ENCODE measurements around the gene NPB.
A peak's percentile ranks its signal among the peaks of the same experiment; 100 is the strongest.

Gene NPB

DNA sequence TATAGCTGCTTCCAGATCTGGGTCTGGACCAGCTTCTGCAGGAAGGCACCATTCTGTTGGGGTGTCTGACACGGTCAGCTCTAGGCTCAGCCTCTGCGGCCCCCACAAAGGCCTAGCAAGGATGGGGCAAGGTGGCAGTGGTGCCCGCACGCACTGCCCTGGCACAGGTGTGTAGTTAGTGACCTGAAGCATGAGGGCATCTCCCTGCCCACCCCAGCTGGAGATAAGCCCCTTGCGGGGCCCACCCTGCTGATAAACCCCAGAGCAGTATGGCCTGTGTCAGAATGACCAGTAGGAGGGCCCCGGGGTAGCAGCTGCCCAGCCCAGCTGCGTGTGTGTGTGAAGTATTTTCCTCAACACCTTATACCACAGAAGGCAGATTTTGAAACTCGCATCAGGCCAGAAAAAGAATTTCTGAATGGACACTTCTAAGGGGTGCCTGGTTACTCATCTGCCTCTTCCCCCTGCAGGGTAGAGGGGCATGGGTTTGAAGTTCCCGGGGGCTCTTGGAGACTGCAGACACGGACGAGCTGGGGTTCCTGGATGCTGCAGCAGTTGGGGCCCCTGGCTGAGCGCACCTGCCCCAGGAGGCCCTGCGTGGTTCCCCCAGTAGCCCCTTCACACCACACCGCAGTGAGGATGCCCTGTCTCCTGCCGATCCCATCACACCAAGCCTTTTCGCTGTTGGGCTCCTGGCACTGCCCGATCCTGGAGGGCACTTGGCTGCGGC, 35.4 kb upstream of the NPB start:
- Mint-ChIP-seq H3K9me3 (no peaks in the 10 kb centered on the region), H3K27me3 (no peaks in the 10 kb centered on the region), H3K27ac (peak overlapping the region; percentile 75), H3K4me1 (peaks cover 26% of the 10 kb centered on the region), H3K36me3 (peaks cover 9% of the 10 kb centered on the region), H3K4me3 (no peak overlapping the region)
- DNase-seq (ENCODE audit: low spot score in 2 of 2) (peak in 1 of 2 donors; percentile 40), ATAC-seq (ENCODE audit: low read depth) (no peak)

DNA sequence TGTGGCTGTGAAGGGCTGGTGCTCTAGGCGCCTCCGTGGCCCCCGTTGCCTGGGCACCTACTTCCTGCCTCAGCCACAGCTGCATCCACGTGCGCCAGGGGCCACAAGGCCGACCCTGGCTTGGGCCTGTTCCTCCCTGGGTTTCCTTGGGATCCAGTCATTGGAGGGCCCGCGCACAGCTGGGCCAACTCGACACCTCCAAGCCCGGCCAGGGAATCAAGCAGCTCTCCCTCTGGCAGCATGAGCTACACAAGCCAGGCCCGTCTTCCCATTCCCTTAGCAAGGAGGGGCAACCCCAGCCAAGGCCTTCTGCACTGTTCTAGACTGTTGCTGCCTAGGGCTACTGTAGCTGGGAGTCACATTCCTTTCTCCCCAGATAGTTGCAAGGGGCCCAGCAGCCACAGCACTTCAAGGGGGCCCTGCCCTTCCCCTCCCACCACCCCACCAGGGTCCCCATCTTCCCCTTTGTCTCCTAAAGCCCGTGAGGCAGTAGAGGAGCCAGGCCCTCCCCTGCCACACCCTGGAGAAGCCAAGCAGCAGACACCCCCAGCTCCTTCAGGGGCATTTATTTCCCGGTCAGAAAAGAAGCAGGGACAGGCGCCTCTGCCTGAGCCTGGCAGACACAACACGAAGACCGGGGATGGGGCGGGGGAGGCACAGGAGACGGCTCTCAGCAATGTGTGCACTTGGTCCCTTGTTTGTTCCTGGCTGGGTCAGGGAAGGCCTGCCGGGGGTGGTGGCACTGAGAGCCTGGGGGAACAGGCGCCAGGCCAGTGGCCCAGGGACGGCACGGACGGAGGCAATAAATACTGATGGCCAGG, 34.7 kb upstream of the NPB start:
- H3K9me3 Mint-ChIP-seq = no peaks in the 10 kb centered on the region
- peaks cover 28% of the 10 kb centered on the region for H3K4me1 Mint-ChIP-seq
- H3K27me3 Mint-ChIP-seq = no peaks in the 10 kb centered on the region
- peak overlapping the region; percentile 14 for H3K4me3 Mint-ChIP-seq
- DNase-seq (ENCODE audit: low spot score in 2 of 2) = peak in 1 of 2 donors; percentile 19
- ATAC-seq (ENCODE audit: low read depth) = no peak
- peaks cover 9% of the 10 kb centered on the region for H3K36me3 Mint-ChIP-seq
- H3K27ac Mint-ChIP-seq = peak overlapping the region; percentile 75

DNA sequence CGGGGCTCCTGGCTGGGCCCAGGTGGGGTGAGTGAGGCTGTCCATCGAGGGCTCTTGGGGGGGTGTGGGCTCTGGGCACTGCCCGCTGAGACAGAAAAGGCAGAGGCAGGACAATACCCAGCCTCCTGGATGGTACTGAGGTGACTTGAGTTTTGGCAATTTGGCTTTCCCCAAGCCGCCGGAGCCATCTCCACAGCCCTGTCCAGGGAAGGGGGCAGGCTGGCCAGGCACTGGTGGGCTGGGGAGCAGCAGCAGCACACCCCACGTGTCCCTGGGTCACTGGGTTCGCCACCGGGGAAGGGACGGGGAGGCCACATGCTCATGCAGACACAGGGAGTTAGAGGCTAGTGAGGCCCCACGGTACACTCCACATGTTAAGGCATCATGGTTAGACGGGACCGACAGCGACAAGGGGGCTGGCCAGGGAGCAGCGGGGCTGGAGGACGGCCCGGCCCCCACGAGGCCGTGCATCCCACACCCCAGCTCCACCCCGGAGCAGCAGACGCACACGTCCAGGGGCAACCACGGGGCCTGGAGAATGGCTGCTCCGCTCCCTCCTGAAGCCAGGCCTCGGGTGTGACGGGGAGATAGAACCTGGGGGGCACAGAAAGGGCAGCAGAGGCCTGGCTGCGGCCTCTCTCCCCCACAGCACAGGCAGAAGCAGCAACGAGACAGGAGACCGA, 33.9 kb upstream of the NPB start:
- Mint-ChIP-seq H3K4me1 (peaks cover 29% of the 10 kb centered on the region), H3K27ac (peak overlapping the region; percentile 75), H3K36me3 (peaks cover 7% of the 10 kb centered on the region), H3K4me3 (peak overlapping the region; percentile 43), H3K9me3 (no peaks in the 10 kb centered on the region), H3K27me3 (no peaks in the 10 kb centered on the region)
- peak; percentile 19 to 30 for DNase-seq (ENCODE audit: low spot score in 2 of 2)
- ATAC-seq (ENCODE audit: low read depth) = no peak

DNA sequence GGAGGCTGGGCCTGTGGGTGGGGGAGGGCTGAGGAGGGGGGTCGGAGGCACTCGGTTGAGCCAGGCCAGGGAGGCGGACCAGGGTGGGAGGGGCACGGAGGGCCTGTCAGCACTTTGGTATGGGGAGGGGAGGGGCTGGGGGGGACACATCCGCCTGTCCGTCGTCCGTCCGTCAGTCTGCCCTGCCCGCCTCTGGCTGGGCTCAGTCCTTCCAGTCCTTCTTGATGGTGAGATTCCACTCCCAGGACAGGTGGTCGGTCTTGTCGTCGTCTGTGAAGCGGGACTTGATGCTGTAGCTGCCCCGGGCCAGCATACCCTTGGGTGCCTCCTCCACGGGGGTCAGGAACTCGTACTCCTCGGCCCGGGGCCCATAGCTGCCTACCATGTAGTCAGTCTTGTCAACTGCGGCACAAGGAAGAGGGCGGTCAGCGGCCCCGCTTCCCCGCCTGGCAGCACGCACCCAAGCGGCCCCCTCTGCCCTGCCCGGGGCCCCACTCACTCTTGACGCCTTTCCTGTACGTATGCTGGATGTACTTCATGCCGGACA, 33.3 kb upstream of the NPB start:
- H3K4me3 Mint-ChIP-seq = no peak overlapping the region
- peaks cover 7% of the 10 kb centered on the region for H3K36me3 Mint-ChIP-seq
- ATAC-seq (ENCODE audit: low read depth) (no peak), DNase-seq (ENCODE audit: low spot score in 2 of 2) (no peak)
- no peaks in the 10 kb centered on the region for H3K9me3 Mint-ChIP-seq
- no peaks in the 10 kb centered on the region for H3K27me3 Mint-ChIP-seq
- H3K4me1 Mint-ChIP-seq = peaks cover 29% of the 10 kb centered on the region
- H3K27ac Mint-ChIP-seq = peak overlapping the region; percentile 91

DNA sequence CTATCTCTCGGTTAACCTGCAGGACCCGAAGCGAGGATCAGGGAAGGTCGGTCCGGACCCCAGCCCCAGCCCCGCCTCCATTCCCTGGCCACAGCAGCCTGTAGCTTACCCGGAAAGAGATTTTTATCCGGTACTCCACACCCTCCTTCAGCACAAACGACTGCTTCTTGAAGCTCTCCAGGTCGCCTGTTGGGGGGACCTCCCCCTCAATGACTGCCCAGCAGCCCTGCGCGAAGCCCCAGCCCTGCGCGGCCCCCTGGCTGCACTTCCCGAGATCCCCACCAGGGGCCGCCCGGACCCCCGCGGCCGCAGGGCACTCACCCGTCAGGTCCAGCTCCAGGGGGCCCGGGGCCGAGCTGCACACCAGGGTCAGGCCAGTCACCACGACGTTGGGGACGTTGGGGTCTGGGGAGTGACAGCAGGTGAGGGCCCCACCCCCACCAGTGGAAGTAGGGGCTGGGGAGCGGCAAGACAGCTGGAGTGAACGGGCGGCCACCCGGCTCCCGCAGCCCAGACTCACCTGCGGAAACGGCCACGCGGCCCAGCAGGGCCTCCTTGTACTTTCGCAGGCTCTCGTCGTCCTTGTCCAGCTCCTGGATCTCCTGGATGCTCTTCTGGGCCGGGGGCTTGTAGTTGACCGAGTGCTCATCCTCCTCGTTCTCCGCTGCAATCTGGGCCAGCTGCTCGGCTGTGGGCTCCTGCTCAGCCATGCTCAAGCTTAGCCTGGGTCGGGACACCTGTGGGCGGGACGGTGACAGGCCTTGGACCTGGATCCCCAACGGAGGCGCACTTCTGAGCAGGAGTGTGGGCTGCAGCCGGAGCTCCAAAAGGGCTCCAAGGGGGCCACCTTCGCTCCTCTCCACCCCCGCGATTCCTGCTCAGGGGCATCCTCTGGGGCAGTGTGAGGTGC, 32.6 kb upstream of the NPB start:
- Mint-ChIP-seq H3K4me1 (peaks cover 29% of the 10 kb centered on the region), H3K9me3 (no peaks in the 10 kb centered on the region), H3K36me3 (peaks cover 7% of the 10 kb centered on the region), H3K27me3 (no peaks in the 10 kb centered on the region), H3K4me3 (peak overlapping the region; percentile 85), H3K27ac (peak overlapping the region; percentile 91)
- no peak for ATAC-seq (ENCODE audit: low read depth)
- DNase-seq (ENCODE audit: low spot score in 2 of 2) = peak; percentile 48 to 67

DNA sequence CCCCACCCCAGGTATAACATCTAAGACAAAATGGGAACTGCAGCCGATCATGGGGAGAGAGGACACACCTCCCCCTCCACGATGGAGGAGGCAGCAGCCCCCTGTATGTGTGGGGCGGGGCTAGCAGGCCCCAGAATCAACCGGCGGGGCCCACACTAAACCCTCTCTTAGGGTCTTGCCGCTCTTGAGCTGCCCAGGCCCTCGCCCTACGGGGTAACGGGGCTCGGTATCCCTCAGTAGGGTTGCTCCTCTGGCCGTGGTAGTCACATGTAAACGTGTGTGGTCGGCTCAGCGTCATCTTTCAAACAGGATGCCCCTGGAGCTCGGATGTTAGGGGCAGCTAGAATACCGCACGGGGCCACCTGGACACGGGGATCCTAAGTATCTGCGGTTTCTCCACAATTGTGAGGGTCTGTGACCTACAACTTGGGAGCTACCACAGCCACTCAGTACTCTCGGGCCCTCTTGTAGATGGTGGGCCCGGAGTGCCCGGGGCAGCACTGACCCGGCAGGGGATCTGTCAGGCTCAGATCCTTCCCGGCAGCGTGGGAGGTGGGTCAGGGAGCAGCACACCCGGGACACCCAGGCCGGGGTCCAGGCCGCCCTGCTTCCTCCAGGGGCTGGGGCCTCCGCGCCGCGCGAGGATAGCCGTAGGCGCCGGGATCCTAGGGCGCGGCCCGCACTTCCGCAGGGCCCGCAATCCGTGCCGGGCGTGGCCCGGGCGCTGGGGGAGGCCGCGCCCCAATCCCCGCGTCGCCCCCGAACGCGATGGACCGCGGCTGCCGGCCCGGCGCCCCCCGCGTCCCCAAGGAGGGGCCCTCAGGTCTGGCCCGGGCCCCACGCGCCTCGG, 31.7 kb upstream of the NPB start:
- ATAC-seq (ENCODE audit: low read depth) = peak; percentile 19
- peaks cover 7% of the 10 kb centered on the region for H3K36me3 Mint-ChIP-seq
- peak; percentile 34 to 51 for DNase-seq (ENCODE audit: low spot score in 2 of 2)
- H3K27ac Mint-ChIP-seq = peak overlapping the region; percentile 91
- H3K4me1 Mint-ChIP-seq = peaks cover 29% of the 10 kb centered on the region
- H3K27me3 Mint-ChIP-seq = no peaks in the 10 kb centered on the region
- H3K4me3 Mint-ChIP-seq = peak overlapping the region; percentile 85
- no peaks in the 10 kb centered on the region for H3K9me3 Mint-ChIP-seq

DNA sequence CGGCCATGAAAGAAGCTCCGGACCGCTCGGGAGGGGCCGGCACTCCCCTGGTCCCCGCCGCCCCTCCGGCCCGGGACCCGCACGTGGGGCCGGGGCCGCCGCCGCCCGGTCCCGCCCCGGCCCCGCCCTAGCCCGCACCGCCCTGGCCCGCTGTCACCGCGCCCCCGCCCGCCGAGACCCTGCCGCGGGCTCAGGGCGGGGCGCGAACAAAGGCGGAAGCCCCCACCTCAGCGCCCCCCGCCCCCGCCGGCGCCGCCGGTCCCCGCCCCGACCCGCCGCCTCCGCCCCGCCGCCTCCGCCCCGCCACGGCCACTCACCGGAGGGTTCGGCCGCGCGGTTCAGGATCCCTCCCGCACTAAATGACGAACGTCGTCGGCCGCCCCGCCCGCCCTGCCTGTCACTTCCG, 31.1 kb upstream of the NPB start, which contains the start of gene ARHGDIA:
TSS of gene ARHGDIA (minus strand) at position 357 of the 406 bp plus-strand sequence. CDS start 1,407 bp downstream, outside the sequence.
- peaks cover 7% of the 10 kb centered on the region for H3K36me3 Mint-ChIP-seq
- H3K27me3 Mint-ChIP-seq = no peaks in the 10 kb centered on the region
- H3K4me1 Mint-ChIP-seq = peaks cover 29% of the 10 kb centered on the region
- no peaks in the 10 kb centered on the region for H3K9me3 Mint-ChIP-seq
- peak; percentile 73 for ATAC-seq (ENCODE audit: low read depth)
- peak within 1 kb of the TSS; percentile 95 for H3K27ac Mint-ChIP-seq
- DNase-seq (ENCODE audit: low spot score in 2 of 2) = no peak
- peak within 1 kb of the TSS; percentile 86 for H3K4me3 Mint-ChIP-seq

DNA sequence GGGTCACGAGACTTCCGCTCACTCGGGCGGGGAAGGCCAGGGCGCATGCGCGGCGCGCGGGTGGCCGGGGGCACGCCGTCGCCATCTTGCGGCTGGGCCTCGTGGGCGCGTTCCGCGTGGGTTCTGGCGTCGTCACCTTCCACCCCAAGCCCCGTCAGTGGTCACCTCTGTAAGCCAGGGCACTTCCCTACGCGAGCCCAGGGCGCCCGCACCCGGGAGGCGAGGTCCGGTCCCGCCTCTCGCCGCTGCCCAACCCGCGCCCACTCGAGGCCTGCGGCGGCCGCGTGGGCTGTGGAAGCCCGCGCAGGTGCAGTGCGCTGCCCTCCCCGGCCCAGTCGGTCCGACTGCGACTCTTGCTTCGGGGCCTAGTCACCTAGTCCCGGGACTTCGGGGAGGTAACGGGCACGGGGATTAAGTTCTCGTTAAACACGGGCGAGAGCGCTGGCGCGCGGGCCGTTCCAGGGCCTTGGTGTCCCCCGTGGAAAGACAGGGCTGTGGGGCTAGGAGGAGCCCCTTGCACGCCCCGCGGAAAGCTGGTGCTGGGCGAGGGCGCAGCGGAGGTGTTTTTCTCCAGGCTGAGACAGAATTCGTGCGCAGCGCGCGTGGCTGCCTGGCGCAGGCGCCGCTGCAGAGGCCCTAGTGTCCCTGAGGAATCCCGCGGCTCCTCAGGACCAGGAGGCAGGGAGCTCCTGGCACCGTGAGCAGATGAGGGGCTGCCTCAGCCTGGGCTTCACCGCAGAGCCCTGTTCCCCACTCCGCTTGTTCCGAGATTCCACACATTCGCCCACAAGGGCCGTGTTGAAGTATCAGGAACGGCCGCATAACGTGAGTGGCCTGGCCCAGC, 30.4 kb upstream of the NPB start:
- no peaks in the 10 kb centered on the region for H3K27me3 Mint-ChIP-seq
- H3K36me3 Mint-ChIP-seq = peaks cover 7% of the 10 kb centered on the region
- H3K27ac Mint-ChIP-seq = peak overlapping the region; percentile 95
- H3K4me1 Mint-ChIP-seq = peaks cover 29% of the 10 kb centered on the region
- H3K4me3 Mint-ChIP-seq = peak overlapping the region; percentile 86
- H3K9me3 Mint-ChIP-seq = no peaks in the 10 kb centered on the region
- ATAC-seq (ENCODE audit: low read depth) = peak; percentile 32
- peak; percentile 95 to 96 for DNase-seq (ENCODE audit: low spot score in 2 of 2)

DNA sequence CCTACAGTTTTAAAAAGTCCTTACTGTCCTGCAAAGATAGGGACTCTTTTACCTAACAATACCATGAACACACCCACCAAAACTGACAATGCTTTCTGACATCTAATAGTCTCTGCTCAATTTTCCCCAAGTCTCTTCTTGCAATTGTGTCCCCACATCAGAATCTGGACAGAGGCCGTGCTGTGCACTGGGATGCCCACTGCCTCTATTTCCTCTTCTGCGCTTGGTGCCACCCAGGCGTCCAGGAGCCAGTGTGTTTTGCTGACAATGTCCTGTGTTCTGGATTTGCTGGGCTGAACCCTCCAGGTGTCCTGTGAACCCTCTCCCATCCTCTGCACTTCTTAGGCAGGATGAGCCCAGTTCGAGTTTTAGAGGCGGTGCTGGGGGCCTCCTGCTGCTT, 24.5 kb upstream of the NPB start:
- H3K27ac Mint-ChIP-seq = no peak overlapping the region
- no peaks in the 10 kb centered on the region for H3K9me3 Mint-ChIP-seq
- H3K36me3 Mint-ChIP-seq = peaks cover 11% of the 10 kb centered on the region
- ATAC-seq (ENCODE audit: low read depth) (no peak), DNase-seq (ENCODE audit: low spot score in 2 of 2) (no peak)
- no peaks in the 10 kb centered on the region for H3K27me3 Mint-ChIP-seq
- H3K4me1 Mint-ChIP-seq = peaks cover 11% of the 10 kb centered on the region
- H3K4me3 Mint-ChIP-seq = no peak overlapping the region

DNA sequence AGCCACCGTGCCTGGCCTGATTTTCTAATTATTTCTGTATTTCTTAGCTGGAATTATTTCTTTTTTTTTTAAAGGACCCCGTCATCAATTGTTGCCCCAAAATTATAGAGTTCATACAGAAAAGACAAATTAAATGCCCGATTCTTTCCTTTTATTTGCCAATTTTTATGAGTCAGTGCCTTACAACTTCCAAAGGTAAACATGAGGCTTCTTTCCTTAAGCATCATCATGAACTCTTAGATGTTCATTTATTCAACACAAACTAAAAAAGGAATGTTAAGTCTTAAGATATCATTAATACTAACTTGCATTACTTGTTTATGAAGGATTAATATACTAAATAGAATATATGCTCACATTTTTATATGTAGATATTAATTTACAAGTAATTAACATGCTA, 23.7 kb upstream of the NPB start:
- Mint-ChIP-seq H3K9me3 (no peaks in the 10 kb centered on the region), H3K4me3 (no peak overlapping the region), H3K27ac (no peak overlapping the region), H3K27me3 (no peaks in the 10 kb centered on the region), H3K36me3 (peaks cover 11% of the 10 kb centered on the region), H3K4me1 (peaks cover 6% of the 10 kb centered on the region)
- DNase-seq (ENCODE audit: low spot score in 2 of 2) (no peak), ATAC-seq (ENCODE audit: low read depth) (no peak)

DNA sequence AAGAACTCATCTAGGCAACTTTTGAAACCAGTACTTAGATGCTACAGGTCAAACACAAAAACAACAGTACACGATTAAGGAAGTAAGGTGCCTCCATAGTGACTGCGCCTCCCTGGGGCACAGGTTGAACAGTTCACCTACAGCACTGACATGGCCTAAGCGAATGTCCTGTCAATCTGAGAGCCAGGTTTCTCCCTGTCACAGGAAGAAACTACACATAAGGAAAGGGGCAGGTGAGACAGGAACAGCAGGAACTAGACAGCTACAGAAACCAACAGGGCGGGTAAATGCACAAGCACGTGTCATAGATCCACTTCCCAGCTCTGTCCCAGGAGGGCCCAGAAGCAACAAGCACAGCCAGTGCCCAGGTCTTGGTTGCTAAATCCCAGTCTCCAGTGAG, 22.9 kb upstream of the NPB start:
- Mint-ChIP-seq H3K4me3 (no peak overlapping the region), H3K4me1 (peaks cover 6% of the 10 kb centered on the region), H3K9me3 (no peaks in the 10 kb centered on the region), H3K36me3 (peaks cover 12% of the 10 kb centered on the region), H3K27me3 (no peaks in the 10 kb centered on the region), H3K27ac (no peak overlapping the region)
- ATAC-seq (ENCODE audit: low read depth) (no peak), DNase-seq (ENCODE audit: low spot score in 2 of 2) (no peak)

DNA sequence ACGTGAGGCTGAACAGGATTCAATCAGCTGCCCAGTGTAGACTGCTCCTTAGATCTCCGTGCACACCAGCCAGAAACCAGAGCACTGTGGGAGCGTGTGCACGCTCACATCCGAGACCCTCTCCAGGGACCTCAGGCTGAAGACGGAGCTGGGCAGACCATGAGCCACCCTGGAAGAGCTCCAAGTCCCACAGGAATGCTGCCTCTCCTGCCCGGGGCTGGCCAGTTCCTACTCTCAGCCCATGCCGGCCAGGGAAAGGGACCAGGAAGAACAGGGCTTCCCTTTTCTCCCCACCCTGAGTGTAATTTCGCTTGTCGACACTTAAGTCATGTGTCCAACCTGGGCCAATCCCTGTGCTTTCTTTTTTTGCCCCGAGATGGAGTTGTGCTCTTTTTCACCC, 17.5 kb upstream of the NPB start:
- Mint-ChIP-seq H3K9me3 (no peaks in the 10 kb centered on the region), H3K27ac (no peak overlapping the region), H3K36me3 (peaks cover 25% of the 10 kb centered on the region), H3K4me1 (peaks cover 13% of the 10 kb centered on the region), H3K27me3 (no peaks in the 10 kb centered on the region), H3K4me3 (no peak overlapping the region)
- no peak for ATAC-seq (ENCODE audit: low read depth)
- no peak for DNase-seq (ENCODE audit: low spot score in 2 of 2)
